ENCODE results near the gene SNX32. TPM values are rescaled to one million over a fixed set of nuclear protein-coding genes. Genes with fewer than 3 reads are reported as not detected.

Gene SNX32
- total RNA-seq, 1 donor from 2014 or later = not detected

- no peak for DNase-seq (ENCODE audit: low spot score in 2 of 2)
- Histone ChIP-seq H3K27me3 (no peaks in the 10 kb centered on the region), H3K36me3 (peaks cover 55 to 71% of the 10 kb centered on the region in 2 donors), H3K4me1 (peaks cover 3 to 11% of the 10 kb centered on the region in 2 donors), H3K27ac (no peak overlapping the region), H3K9me3 (no peaks in the 10 kb centered on the region), H3K4me3 (no peak overlapping the region)
- intact Hi-C loops (cut with DNase I) = no loop called here
- TF ChIP-seq, protein P1, sequence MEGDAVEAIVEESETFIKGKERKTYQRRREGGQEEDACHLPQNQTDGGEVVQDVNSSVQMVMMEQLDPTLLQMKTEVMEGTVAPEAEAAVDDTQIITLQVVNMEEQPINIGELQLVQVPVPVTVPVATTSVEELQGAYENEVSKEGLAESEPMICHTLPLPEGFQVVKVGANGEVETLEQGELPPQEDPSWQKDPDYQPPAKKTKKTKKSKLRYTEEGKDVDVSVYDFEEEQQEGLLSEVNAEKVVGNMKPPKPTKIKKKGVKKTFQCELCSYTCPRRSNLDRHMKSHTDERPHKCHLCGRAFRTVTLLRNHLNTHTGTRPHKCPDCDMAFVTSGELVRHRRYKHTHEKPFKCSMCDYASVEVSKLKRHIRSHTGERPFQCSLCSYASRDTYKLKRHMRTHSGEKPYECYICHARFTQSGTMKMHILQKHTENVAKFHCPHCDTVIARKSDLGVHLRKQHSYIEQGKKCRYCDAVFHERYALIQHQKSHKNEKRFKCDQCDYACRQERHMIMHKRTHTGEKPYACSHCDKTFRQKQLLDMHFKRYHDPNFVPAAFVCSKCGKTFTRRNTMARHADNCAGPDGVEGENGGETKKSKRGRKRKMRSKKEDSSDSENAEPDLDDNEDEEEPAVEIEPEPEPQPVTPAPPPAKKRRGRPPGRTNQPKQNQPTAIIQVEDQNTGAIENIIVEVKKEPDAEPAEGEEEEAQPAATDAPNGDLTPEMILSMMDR (IDR thresholded peaks at IDR 0.05) = no peak
These were observed 33.7 kb downstream of the SNX32 start for GRCh38 chr11:65867284-65868071.

DNA sequence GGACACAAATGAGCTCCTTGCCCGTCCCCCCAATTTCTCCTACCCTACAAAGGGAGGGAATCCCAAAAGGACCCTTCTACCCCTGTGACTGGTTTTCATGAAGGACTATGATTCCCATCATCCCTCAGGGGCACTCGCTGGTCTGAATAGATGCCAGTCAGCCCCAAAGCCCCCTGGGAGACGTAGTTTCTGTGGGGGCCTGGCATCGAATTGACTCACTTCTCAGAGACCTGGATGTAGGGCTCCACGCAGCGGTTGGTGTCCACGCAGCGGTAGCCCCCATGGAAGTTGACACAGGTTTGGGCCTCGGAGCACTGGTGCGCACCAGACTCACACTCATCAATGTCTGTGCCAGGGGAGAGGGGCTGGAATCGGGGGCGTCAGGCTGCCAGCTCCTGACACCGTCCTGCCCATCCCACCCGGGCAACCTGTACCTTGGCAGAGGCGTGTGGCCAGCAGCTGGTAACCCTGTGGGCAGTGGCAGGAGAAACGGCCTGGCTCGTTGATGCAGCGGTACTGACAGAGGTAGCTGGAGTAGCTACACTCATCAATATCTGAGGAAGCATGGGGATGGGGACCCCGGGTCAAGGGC, 34.4 kb downstream of the SNX32 start:
- TF ChIP-seq, protein P1 (IDR thresholded peaks at IDR 0.05) = no peak
- Histone ChIP-seq H3K27ac (no peak overlapping the region), H3K4me1 (peaks cover 3 to 11% of the 10 kb centered on the region in 2 donors), H3K9me3 (no peaks in the 10 kb centered on the region), H3K36me3 (peaks cover 48 to 64% of the 10 kb centered on the region in 2 donors), H3K27me3 (no peaks in the 10 kb centered on the region), H3K4me3 (no peak overlapping the region)
- no peak for DNase-seq (ENCODE audit: low spot score in 2 of 2)
- intact Hi-C loops (cut with DNase I) = no loop called here

DNA sequence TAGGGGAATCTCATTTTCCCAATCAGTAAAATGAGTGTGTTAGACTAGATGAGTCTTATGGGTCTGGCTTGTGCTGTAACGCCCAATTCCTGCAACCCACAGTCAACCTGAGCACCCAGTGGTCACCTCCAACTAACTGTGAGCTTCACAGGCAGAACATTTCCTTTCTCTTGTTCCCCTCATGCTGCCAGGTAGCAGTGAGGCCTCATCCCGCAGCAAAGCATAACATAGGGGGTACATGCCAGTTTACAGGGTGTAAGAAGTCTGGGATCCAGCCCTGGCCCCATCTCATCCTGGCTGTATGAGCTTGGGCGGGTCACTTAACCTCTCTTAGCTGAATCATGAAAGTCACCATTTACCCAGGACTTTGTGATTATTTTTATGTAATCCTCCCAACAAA, 35.1 kb downstream of the SNX32 start:
- no peak for DNase-seq (ENCODE audit: low spot score in 2 of 2)
- Histone ChIP-seq H3K36me3 (peaks cover 40 to 57% of the 10 kb centered on the region in 2 donors), H3K4me1 (peaks cover 3 to 13% of the 10 kb centered on the region in 2 donors)

DNA sequence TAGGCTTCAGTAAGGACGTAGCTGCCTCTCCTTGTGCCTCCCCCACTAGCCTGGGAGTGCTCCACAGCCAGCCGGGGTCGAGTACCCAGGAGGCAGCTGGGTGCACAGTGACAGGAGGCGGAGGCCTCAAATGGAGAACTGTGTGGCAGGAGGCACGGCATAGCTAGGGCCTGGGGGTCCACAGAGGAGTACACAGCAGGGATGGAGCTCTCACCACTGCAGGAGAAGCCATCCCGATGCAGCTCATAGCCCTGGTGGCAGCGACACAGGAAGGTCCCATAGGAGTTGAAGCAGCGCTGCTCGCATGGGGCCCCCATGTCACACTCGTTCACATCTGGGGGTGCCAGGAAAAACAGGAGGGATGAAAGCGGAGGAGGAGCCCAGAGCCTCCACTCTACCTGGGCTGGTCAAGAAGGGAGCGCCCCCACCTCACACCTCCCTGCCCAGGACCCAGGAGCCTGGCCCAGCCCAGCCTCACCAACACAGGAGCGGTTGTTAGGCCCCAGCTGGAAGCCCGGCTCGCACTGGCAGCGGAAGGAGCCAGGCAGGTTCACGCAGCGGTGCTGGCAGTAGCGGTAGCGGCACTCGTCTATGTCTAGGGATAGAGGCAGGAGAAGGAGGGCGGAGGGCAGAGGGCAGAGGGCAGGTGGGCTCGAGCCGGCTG, 36.0 kb downstream of the SNX32 start:
- Histone ChIP-seq H3K27me3 (no peaks in the 10 kb centered on the region), H3K27ac (peak overlapping the region; percentile 12 to 92), H3K36me3 (peaks cover 32 to 48% of the 10 kb centered on the region in 2 donors), H3K4me1 (peaks cover 3 to 17% of the 10 kb centered on the region in 2 donors), H3K9me3 (no peaks in the 10 kb centered on the region), H3K4me3 (no peak overlapping the region)
- intact Hi-C loops (cut with DNase I) = no loop called here
- DNase-seq (ENCODE audit: low spot score in 2 of 2) = no peak
- TF ChIP-seq, protein P1 (IDR thresholded peaks at IDR 0.05) = no peak

More for the DNA sequence above, 35.1 kb downstream of the SNX32 start:
- Histone ChIP-seq H3K27ac (no peak overlapping the region), H3K9me3 (no peaks in the 10 kb centered on the region), H3K4me3 (no peak overlapping the region), H3K27me3 (no peaks in the 10 kb centered on the region)
- TF ChIP-seq, protein P1 (IDR thresholded peaks at IDR 0.05) = no peak
- intact Hi-C loops (cut with DNase I) = no loop called here

GRCh38 chr11:65870307-65870658, 36.5 kb downstream of the SNX32 start:
- Histone ChIP-seq H3K4me1 (peaks cover 3 to 17% of the 10 kb centered on the region in 2 donors), H3K36me3 (peaks cover 27 to 43% of the 10 kb centered on the region in 2 donors), H3K27me3 (no peaks in the 10 kb centered on the region), H3K4me3 (no peak overlapping the region), H3K9me3 (no peaks in the 10 kb centered on the region), H3K27ac (peak overlapping the region; percentile 12 to 92)
- DNase-seq (ENCODE audit: low spot score in 2 of 2) = no peak
- intact Hi-C loops (cut with DNase I) = no loop called here
- TF ChIP-seq, protein P1 (IDR thresholded peaks at IDR 0.05) = no peak
